Common myeloid progenitor, CD34-positive (primary cell): ENCODE data around the gene AGPAT1.

Experiments used
- CTCF ChIA-PET: fragments of 350-600 bp; sonication (Branson Sonifier 250); formaldehyde crosslinking; loops from one replicate; lab custom pipeline; 2021; ENCODE audit warnings: antibody characterized with exemption; lab: Charles Lee
- POLR2A ChIA-PET: fragments of 350-600 bp; sonication (Branson Sonifier 250); formaldehyde crosslinking; loops from one replicate; lab custom pipeline; 2021; ENCODE audit warnings: antibody characterized with exemption; lab: Charles Lee
- DNase-seq, 3 donors: peaks; one replicate each; pipeline versions ENCODE4 v3.0.0 to v3.0.0-alpha.2; 2013
- H3K27ac ChIP-seq, 2 experiments: 1 replicate in 1 of 2; 2 replicates in 1 of 2; pipeline ENCODE4 v1.7.0; 2013; ENCODE audit warnings: inconsistent platforms in 2 of 2, low read length in 2 of 2, mild to moderate bottlenecking in 2 of 2, low read depth in 1 of 2, moderate library complexity in 1 of 2; ENCODE audit not compliant: severe bottlenecking in 2 of 2, insufficient read depth in 1 of 2, poor library complexity in 1 of 2
- H3K27me3 ChIP-seq, 5 experiments: replicated peaks in 2 of 5; 1 replicate in 3 of 5; 2 replicates in 2 of 5; pipeline versions ENCODE4 v1.6.1 to v1.7.0; 2013; ENCODE audit warnings: low read length in 4 of 5, mild to moderate bottlenecking in 2 of 5, moderate library complexity in 2 of 5, inconsistent platforms in 1 of 5; ENCODE audit not compliant: insufficient read depth in 5 of 5, control insufficient read depth in 4 of 5
- H3K36me3 ChIP-seq, 4 experiments: 1 replicate in 2 of 4; 2 replicates in 2 of 4; pipeline versions ENCODE4 v1.6.1 to v1.7.0; 2013; ENCODE audit warnings: low read length in 3 of 4, control low read depth in 1 of 4, mild to moderate bottlenecking in 1 of 4; ENCODE audit not compliant: control insufficient read depth in 4 of 4, insufficient read depth in 4 of 4
- H3K4me1 ChIP-seq, 4 experiments: 1 replicate in 3 of 4; 2 replicates in 1 of 4; pipeline versions ENCODE4 v1.6.1 to v1.7.1; 2013; ENCODE audit warnings: low read length in 3 of 4, mild to moderate bottlenecking in 3 of 4, control low read depth in 1 of 4, inconsistent platforms in 1 of 4, moderate library complexity in 1 of 4; ENCODE audit not compliant: control insufficient read depth in 4 of 4, insufficient read depth in 4 of 4; ENCODE audit errors: control extremely low read depth in 1 of 4
- H3K4me3 ChIP-seq, 7 experiments: 1 replicate in 4 of 7; 2 replicates in 3 of 7; pipeline versions ENCODE4 v1.5.1 to v1.7.0; 2013; ENCODE audit warnings: mild to moderate bottlenecking in 7 of 7, low read length in 6 of 7, moderate library complexity in 6 of 7, inconsistent platforms in 2 of 7, low read depth in 2 of 7, control low read depth in 1 of 7; ENCODE audit not compliant: insufficient read depth in 4 of 7, control insufficient read depth in 1 of 7; ENCODE audit errors: extremely low read depth in 1 of 7
- H3K9me3 ChIP-seq, 5 experiments: 1 replicate in 4 of 5; 2 replicates in 1 of 5; pipeline versions ENCODE4 v1.6.1 to v1.7.1; 2013; ENCODE audit warnings: low read length in 4 of 5, mild to moderate bottlenecking in 2 of 5, inconsistent platforms in 1 of 5, low read depth in 1 of 5, moderate library complexity in 1 of 5; ENCODE audit not compliant: control insufficient read depth in 4 of 5, insufficient read depth in 2 of 5; ENCODE audit errors: control extremely low read depth in 1 of 5
- WGBS: methylation state at CpG from one replicate; pipeline ENCODE4 v1.1.5; 2013; ENCODE audit not compliant: insufficient coverage; 5-methylcytosine and 5-hydroxymethylcytosine counted together

AGPAT1 gene

DNA sequence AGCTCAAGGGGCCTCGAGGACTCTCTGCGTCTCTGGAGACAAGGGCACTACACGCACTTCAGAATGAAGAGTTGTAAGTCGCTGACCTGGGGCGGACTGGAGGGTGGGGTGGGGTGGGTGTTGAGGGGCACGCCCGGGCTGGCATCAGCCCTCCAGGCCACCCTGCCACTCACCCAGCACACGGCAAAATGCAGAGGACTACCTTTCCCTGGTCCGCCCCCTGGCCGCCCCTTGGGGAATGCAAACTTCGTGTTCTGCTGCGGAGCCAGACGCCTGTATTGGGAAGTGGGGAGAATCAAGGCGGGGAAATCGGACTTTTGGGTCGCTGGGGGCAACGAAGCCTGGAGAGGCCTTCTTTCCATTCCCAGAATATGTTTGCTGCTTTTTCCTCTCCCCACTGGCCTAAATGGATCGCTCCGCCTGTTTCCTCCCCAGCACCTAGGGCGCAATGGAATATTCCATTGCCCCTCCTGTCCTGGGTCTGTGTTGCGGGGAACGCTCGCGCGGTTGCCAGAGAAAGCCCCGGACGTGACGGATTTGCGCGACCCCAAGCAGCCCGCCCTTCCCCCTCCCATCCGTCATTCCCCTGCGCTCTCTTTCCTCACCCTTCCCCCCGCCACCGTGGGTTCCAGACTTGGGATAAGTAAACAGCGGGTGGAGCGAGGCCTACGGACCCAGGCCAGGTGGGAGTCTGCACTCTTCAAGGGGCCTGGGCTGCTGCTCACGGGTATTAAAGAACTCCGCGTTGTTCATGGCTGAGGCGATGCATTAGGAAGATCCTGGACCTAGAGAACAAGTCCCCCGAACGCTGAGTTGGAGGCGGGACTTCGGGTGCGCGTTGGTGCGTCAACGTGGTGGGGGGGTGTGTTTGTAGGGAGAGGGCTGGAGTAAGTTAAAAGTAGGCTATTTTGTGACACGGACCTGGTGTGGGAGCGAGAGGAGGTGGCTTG lies 22.0 kb downstream of the AGPAT1 start, which contains the start of gene PPT2:
TSS of gene PPT2 (plus strand) at position 578 of the 950 bp plus-strand sequence. CDS start 454 bp downstream, outside the sequence.
- POLR2A ChIA-PET = interaction anchor here (0.8 to 1.1 kb wide), 2 partner anchors 36 to 39 kb away, joined by 3 to 4 read pairs; partner anchors contain the start of genes GPSM3 and PBX2
- CTCF ChIA-PET = interaction anchor here (0.6 to 3.0 kb wide), 8 partner anchors 11 to 39 kb away, joined by 3 to 18 read pairs (median 6); partner anchors contain the start of genes EGFL8, FKBPL and GPSM3
- H3K27ac ChIP-seq = peak within 1 kb of the TSS; percentile 86 to 88
- H3K27me3 ChIP-seq = peaks cover 0 to 21% (median 12%) of the 10 kb centered on the region in 5 experiments
- WGBS = 2% methylated on average over 34 of the region's 52 CpGs
- peak within 1 kb of the TSS; percentile 53 to 96 (median 85) for H3K4me3 ChIP-seq
- peak; percentile 93 to 97 (median 97) for DNase-seq
- H3K9me3 ChIP-seq = no peaks in the 10 kb centered on the region
- H3K36me3 ChIP-seq = peaks cover 5 to 28% (median 18%) of the 10 kb centered on the region in 4 experiments
- peaks cover 0 to 51% (median 36%) of the 10 kb centered on the region in 4 experiments for H3K4me1 ChIP-seq

- CTCF ChIA-PET = interaction anchor here (0.6 to 3.0 kb wide), 6 partner anchors 16 to 43 kb away, joined by 3 to 13 read pairs (median 3); partner anchors contain the start of genes FKBPL and GPSM3
- POLR2A ChIA-PET = no interaction called here
- Histone ChIP-seq H3K36me3 (peaks cover 5 to 20% (median 12%) of the 10 kb centered on the region in 4 experiments), H3K27ac (peak overlapping the region in 1 of 2 experiments; percentile 86), H3K9me3 (no peaks in the 10 kb centered on the region), H3K4me3 (peak overlapping the region in 6 of 7 experiments; percentile 74 to 96 (median 88)), H3K27me3 (peaks cover 0 to 23% (median 17%) of the 10 kb centered on the region in 5 experiments), H3K4me1 (peaks cover 0 to 58% (median 40%) of the 10 kb centered on the region in 4 experiments)
- WGBS = 92% methylated on average over 15 of the region's 35 CpGs
- peak in 2 of 3 donors; percentile 61 to 71 for DNase-seq
Observed at GRCh38 chr6:32152769-32153563, 22.9 kb downstream of the AGPAT1 start.

- 33% methylated on average over 1 of the region's 24 CpGs for WGBS
- Histone ChIP-seq H3K27ac (peak within 1 kb of the TSS in 1 of 2 experiments; percentile 86), H3K36me3 (peaks cover 2 to 12% (median 5%) of the 10 kb centered on the region in 4 experiments), H3K27me3 (peaks cover 0 to 27% (median 22%) of the 10 kb centered on the region in 5 experiments), H3K9me3 (no peaks in the 10 kb centered on the region), H3K4me1 (peaks cover 0 to 60% (median 42%) of the 10 kb centered on the region in 4 experiments), H3K4me3 (peak within 1 kb of the TSS in 3 of 7 experiments; percentile 6 to 81 (median 8))
- ChIA-PET POLR2A (no interaction called here), CTCF (interaction anchor here (0.7 to 3.0 kb wide), 5 partner anchors 16 to 44 kb away, joined by 3 to 13 read pairs (median 3); partner anchors contain the start of gene FKBPL)
- DNase-seq = no peak
Observed at GRCh38 chr6:32151863-32152768, 23.8 kb downstream of the AGPAT1 start, which contains the start of gene PRRT1. TSS of gene PRRT1 (minus strand) at chr6:32151939. CDS start at chr6:32151827, 112 bp downstream.

DNA sequence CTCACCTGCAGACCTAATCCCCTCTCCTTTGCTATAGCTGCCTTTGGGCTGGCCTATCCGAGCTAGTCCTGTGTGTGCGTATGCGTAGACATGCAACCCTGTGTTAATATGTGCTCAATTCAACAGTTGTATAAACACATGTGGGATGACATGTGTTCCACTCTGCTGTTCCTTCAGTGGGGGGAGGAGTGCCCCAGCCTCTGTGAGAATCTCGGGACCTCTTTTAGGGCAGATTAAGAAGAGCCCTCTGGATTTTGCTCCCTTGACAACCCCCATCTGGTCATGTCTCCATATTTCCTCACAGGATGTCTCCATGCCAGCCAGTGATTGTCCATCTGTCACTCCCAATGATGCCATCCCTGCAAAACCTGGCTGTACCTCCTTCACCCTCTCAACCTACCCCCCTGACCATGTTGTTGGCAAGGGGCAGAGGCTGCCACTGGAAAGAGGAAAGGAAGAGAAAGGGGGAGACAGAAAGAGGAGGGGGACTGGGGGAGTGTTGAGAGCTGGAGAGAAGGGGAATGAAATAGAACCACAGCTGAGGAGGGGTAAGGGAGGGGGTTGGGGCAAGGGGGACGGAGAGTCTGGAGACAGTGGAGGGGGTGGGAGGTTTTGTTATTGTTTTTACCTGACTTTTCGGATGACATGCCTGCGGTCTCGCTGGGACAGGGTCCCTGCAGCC lies 24.6 kb downstream of the AGPAT1 start:
- Histone ChIP-seq H3K9me3 (no peaks in the 10 kb centered on the region), H3K4me1 (peaks cover 0 to 60% (median 42%) of the 10 kb centered on the region in 4 experiments), H3K27me3 (peaks cover 6 to 28% (median 24%) of the 10 kb centered on the region in 5 experiments), H3K4me3 (peak overlapping the region in 2 of 7 experiments; percentile 8 to 19), H3K36me3 (peaks cover 1 to 7% (median 3%) of the 10 kb centered on the region in 4 experiments), H3K27ac (no peak overlapping the region)
- ChIA-PET CTCF (interaction anchor here (0.9 to 3.0 kb wide), 3 partner anchors 15 to 32 kb away, joined by 3 to 13 read pairs (median 3); partner anchors contain the start of gene FKBPL), POLR2A (interaction anchor here (0.8 kb wide), 1 partner anchor 34 kb away, joined by 3 read pairs; no protein-coding TSS in a partner anchor)
- DNase-seq = no peak
- WGBS = 71% methylated on average over 1 of the region's 8 CpGs

DNA sequence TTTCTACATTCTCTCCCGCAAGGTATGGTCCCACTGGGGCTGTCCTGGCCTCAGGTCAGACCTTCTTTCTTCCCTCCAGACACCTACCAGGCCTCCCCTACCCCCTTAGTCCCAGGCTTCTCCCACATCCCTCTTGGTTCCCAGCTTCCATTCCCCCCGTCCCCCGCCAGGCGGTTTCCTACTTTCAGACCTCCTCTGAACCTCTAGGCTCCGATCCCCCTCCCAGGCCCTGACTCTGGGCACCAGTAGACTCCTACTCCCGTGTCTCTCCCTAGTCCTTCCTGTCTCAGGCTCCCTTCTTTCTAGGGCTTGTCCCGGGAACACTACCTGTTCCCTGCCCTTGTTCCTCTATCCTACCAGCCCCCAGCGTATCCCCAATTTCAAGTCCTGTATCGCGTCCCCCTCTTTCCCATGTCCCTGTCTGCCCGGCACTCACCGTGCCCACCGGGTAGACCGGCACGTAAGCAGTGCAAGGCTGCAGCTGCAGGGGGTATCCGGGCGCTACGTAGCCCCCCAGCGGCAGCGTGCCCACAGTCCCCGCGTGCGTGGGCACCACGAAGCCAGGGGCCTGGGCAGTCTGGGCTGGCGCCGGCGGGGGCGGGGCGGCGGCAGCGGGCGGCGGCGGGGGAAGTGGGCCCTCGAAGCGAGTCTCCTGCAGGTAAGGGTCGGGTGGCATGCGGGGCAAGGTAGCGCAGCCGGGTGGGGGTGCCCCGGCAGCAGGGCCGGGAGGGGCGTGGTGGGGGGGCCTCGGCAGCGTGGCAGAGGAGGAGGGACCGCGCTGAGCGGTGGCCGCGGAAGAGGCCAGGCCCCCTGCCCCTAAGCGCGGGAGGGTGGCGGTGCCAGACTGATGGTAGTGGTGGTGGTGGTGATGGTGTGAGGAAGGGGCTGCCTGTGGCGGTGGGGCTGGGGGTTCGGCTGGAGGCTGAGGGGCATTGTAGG lies 25.7 kb downstream of the AGPAT1 start:
- Histone ChIP-seq H3K36me3 (peaks cover 0 to under 1% (median 0%) of the 10 kb centered on the region in 4 experiments), H3K4me1 (peaks cover 0 to 54% (median 36%) of the 10 kb centered on the region in 4 experiments), H3K9me3 (no peaks in the 10 kb centered on the region), H3K27ac (no peak overlapping the region), H3K27me3 (peaks cover 6 to 32% (median 25%) of the 10 kb centered on the region in 5 experiments), H3K4me3 (no peak overlapping the region)
- WGBS = 41% methylated on average over 46 of the region's 55 CpGs
- ChIA-PET POLR2A (interaction anchor here (0.8 kb wide), 1 partner anchor 33 kb away, joined by 3 read pairs; no protein-coding TSS in a partner anchor), CTCF (interaction anchor here (0.8 to 1.2 kb wide), 3 partner anchors 8 to 31 kb away, joined by 3 read pairs; no protein-coding TSS in a partner anchor)
- peak in 1 of 3 donors; percentile 27 for DNase-seq
